Neural progenitor cell (in vitro differentiated cells): Measurements from ENCODE around the gene POLK.

Source experiments
- EZH2 ChIP-seq: fragments of 200-600 bp; sonication (generic); IDR thresholded peaks from 2 replicates; pipeline ENCODE4 v1.6.1; 2017; ENCODE audit warnings: antibody characterized with exemption, mild to moderate bottlenecking, moderate library complexity
- EZH2phosphoT487 ChIP-seq: fragments of 200-600 bp; sonication (generic); IDR thresholded peaks from 2 replicates; pipeline ENCODE4 v1.6.1; 2017; ENCODE audit warnings: antibody characterized with exemption
- TF ChIP-seq, protein P1 (sequence below): fragments of 200-600 bp; sonication (generic); IDR thresholded peaks from 2 replicates; pipeline ENCODE4 v1.5.1; 2017; ENCODE audit warnings: antibody characterized with exemption, mild to moderate bottlenecking

GRCh38 chr5:75584641-75585040, 73.0 kb downstream of the POLK start:
- no peak for TF ChIP-seq EZH2
- TF ChIP-seq, protein P1, sequence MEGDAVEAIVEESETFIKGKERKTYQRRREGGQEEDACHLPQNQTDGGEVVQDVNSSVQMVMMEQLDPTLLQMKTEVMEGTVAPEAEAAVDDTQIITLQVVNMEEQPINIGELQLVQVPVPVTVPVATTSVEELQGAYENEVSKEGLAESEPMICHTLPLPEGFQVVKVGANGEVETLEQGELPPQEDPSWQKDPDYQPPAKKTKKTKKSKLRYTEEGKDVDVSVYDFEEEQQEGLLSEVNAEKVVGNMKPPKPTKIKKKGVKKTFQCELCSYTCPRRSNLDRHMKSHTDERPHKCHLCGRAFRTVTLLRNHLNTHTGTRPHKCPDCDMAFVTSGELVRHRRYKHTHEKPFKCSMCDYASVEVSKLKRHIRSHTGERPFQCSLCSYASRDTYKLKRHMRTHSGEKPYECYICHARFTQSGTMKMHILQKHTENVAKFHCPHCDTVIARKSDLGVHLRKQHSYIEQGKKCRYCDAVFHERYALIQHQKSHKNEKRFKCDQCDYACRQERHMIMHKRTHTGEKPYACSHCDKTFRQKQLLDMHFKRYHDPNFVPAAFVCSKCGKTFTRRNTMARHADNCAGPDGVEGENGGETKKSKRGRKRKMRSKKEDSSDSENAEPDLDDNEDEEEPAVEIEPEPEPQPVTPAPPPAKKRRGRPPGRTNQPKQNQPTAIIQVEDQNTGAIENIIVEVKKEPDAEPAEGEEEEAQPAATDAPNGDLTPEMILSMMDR: peak; percentile 31
- no peak for TF ChIP-seq EZH2phosphoT487
